PFSK-1 (cell line): Measurements from ENCODE around the gene RECQL.

Experiments used
- POLR2AphosphoS5 ChIP-seq: IDR thresholded peaks from 2 replicates; pipeline ENCODE4 v1.6.1; 2012; ENCODE audit warnings: low read depth, mild to moderate bottlenecking, control low read depth, low read length, moderate library complexity
- REST ChIP-seq, 2 experiments: IDR thresholded peaks; 2 replicates each; pipeline versions ENCODE4 v1.6.1 to v1.8.0; 2011 to 2012; ENCODE audit warnings: low read depth in 2 of 2, low read length in 2 of 2, control low read depth in 1 of 2, inconsistent platforms in 1 of 2, mild to moderate bottlenecking in 1 of 2, moderate library complexity in 1 of 2; ENCODE audit not compliant: insufficient read depth in 1 of 2
- SIN3A ChIP-seq: IDR thresholded peaks from 2 replicates; pipeline ENCODE4 v1.6.1; 2012; ENCODE audit warnings: mild to moderate bottlenecking, low read length, moderate library complexity, borderline replicate concordance; ENCODE audit not compliant: insufficient read depth
- TAF1 ChIP-seq: IDR thresholded peaks from 2 replicates; pipeline ENCODE4 v1.6.1; 2012; ENCODE audit warnings: low read length, control low read depth, borderline replicate concordance; ENCODE audit not compliant: insufficient read depth

GRCh38 chr12:21433525-21433924 lies 67.9 kb downstream of the RECQL start:
- TF ChIP-seq POLR2AphosphoS5: no peak
- no peak for TF ChIP-seq SIN3A
- no peak for TF ChIP-seq TAF1
- no peak for TF ChIP-seq REST (IDR thresholded peaks at IDR 0.05; ENCODE audit: insufficient read depth in 1 of 2, low read depth in 2 of 2, low read length in 2 of 2)
